PC-9 (cell line): ENCODE data around the gene OR5J2. TPM values are rescaled to one million over a fixed set of nuclear protein-coding genes. Genes with fewer than 3 reads are reported as not detected.

Experiments used
- BruUV-seq: library from RNA; stranded (reverse); fragments of 400-500 nt; replicated peaks from 2 replicates; lab custom pipeline; 2021; lab: Mats Ljungman, UMichigan
- CTCF ChIA-PET: fragments of 300-600 bp; sonication (Branson Sonifier 250); formaldehyde crosslinking; loops from one replicate; lab custom pipeline; 2022; ENCODE audit warnings: antibody characterized with exemption; lab: Charles Lee
- POLR2A ChIA-PET: fragments of 300-600 bp; sonication (Branson Sonifier 250); formaldehyde crosslinking; loops from one replicate; lab custom pipeline; 2022; ENCODE audit warnings: antibody characterized with exemption; ENCODE audit not compliant: unreplicated experiment; lab: Charles Lee
- DNase-seq, 2 experiments: peaks; one replicate each; pipeline versions ENCODE4 v3.0.0 to v3.0.0-alpha.2; 2015 to 2022; ENCODE audit warnings: mixed read lengths in 1 of 2
- H2AFZ ChIP-seq: fragments of 200-600 bp; sonication (generic); 2 replicates; pipeline ENCODE4 v1.8.1; 2017; ENCODE audit warnings: antibody characterized with exemption
- H3F3A ChIP-seq: fragments of 200-600 bp; sonication (generic); 2 replicates; pipeline ENCODE4 v1.8.1; 2017; ENCODE audit warnings: antibody characterized with exemption, mild to moderate bottlenecking, low read depth; ENCODE audit not compliant: insufficient read depth
- H3K27ac ChIP-seq: fragments of 200-600 bp; sonication (generic); 2 replicates; pipeline ENCODE4 v1.6.1; 2016; ENCODE audit warnings: mixed run types
- H3K27me3 ChIP-seq: fragments of 200-600 bp; sonication (generic); 2 replicates; pipeline ENCODE4 v1.6.1; 2016; ENCODE audit warnings: low read depth, mixed run types; ENCODE audit not compliant: insufficient read depth
- H3K36me3 ChIP-seq: fragments of 200-600 bp; sonication (generic); 2 replicates; pipeline ENCODE4 v1.6.1; 2016; ENCODE audit warnings: low read depth, mixed run types
- H3K4me1 ChIP-seq: fragments of 200-600 bp; sonication (generic); replicated peaks from 2 replicates; pipeline ENCODE4 v1.6.1; 2016; ENCODE audit warnings: mixed run types; ENCODE audit not compliant: insufficient read depth
- H3K4me2 ChIP-seq: fragments of 200-600 bp; sonication (generic); 2 replicates; pipeline ENCODE4 v1.6.1; 2017; ENCODE audit warnings: mixed run types
- H3K4me3 ChIP-seq: fragments of 200-600 bp; sonication (generic); 2 replicates; pipeline ENCODE4 v1.6.1; 2016; ENCODE audit warnings: mixed run types
- H3K79me2 ChIP-seq: fragments of 200-600 bp; sonication (generic); 2 replicates; pipeline ENCODE4 v1.6.1; 2017; ENCODE audit warnings: low read depth, mixed run types
- H3K9me2 ChIP-seq: fragments of 200-600 bp; sonication (generic); 2 replicates; pipeline ENCODE4 v1.8.1; 2017; ENCODE audit warnings: mild to moderate bottlenecking; ENCODE audit not compliant: insufficient read depth
- H3K9me3 ChIP-seq: fragments of 200-600 bp; sonication (generic); 2 replicates; pipeline ENCODE4 v1.8.1; 2016; ENCODE audit warnings: low read depth; ENCODE audit not compliant: insufficient read depth
- H4K20me1 ChIP-seq: fragments of 200-600 bp; sonication (generic); 2 replicates; pipeline ENCODE4 v1.8.1; 2017; ENCODE audit not compliant: insufficient read depth
- CTCF ChIP-seq: fragments of 200-600 bp; sonication (generic); conservative IDR thresholded peaks from 2 replicates; pipeline ENCODE4 v1.6.1; 2017; ENCODE audit warnings: mixed run types, antibody characterized with exemption, mild to moderate bottlenecking, moderate library complexity
- EZH2 ChIP-seq: fragments of 200-600 bp; sonication (generic); IDR thresholded peaks from 2 replicates; pipeline ENCODE4 v1.8.0; 2017; ENCODE audit warnings: antibody characterized with exemption, low read depth
- intact Hi-C: fragments of 100-400 bp; cut with micrococcal nuclease; formaldehyde crosslinking; loops from one replicate; pipeline ENCODE4 v1.10.0; 2022; ENCODE audit not compliant: unreplicated experiment
- total RNA-seq: library from RNA; stranded (reverse); gene quantifications from 2 replicates; pipeline ENCODE4 v1.2.3, GENCODE V29; 2021

OR5J2 gene
- total RNA-seq, 1 experiment from 2014 or later, result not detected

GRCh38 chr11:56163804-56164203 lies 12.6 kb upstream of the OR5J2 start:
- DNase-seq, result no peak
- Histone ChIP-seq H2AFZ (no peak overlapping the region), H3F3A (no peaks in the 10 kb centered on the region), H3K79me2 (no peaks in the 10 kb centered on the region), H3K9me3 (no peaks in the 10 kb centered on the region), H3K36me3 (no peaks in the 10 kb centered on the region), H3K4me1 (no peaks in the 10 kb centered on the region), H3K9me2 (0 out of 2 replicates have a peak, but pooled peaks cover 4% of the 10 kb centered on the region), H4K20me1 (no peaks in the 10 kb centered on the region), H3K4me2 (no peak overlapping the region), H3K27me3 (no peaks in the 10 kb centered on the region), H3K27ac (no peak overlapping the region), H3K4me3 (no peak overlapping the region)
- intact Hi-C loops, result no loop called here
- no TSS peak for BruUV-seq
- CTCF ChIA-PET, result no interaction called here
- no peak for TF ChIP-seq EZH2
- TF ChIP-seq CTCF, result no peak
- POLR2A ChIA-PET, result no interaction called here

DNA sequence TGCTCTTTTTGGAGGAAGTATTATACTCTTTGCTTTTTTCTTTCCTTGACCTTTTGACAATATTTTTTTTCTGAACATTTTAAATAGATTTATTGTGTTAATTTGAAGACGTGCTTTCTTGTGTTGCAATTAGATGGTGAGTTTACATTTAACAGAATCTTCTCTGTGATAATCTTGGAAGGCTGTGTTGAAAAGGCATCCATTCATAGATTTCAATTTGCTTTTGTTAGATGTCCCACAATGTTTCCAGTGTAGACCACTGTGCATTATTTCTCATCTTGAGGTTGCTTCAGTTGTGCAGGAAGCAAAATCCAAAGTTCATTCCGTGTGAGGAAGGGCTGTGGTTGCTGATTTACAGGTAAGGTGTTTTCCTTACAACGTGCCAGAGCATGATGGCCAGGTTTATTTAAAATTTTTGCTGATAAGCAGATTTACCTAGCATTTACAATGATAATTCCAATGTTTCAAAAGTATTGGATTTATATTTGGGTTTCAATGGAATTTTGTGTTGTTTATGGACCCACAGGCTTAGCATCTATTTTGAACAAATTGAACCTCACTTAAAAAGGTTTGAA lies 4.1 kb upstream of the OR5J2 start:
- BruUV-seq, result no TSS peak
- Histone ChIP-seq H3K27me3 (no peaks in the 10 kb centered on the region), H3K79me2 (no peaks in the 10 kb centered on the region), H3K27ac (no peak overlapping the region), H3K4me2 (no peak overlapping the region), H3K36me3 (no peaks in the 10 kb centered on the region), H3K9me3 (no peaks in the 10 kb centered on the region), H3K9me2 (no peaks in the 10 kb centered on the region), H4K20me1 (no peaks in the 10 kb centered on the region), H2AFZ (no peak overlapping the region), H3F3A (no peaks in the 10 kb centered on the region), H3K4me3 (no peak overlapping the region), H3K4me1 (no peaks in the 10 kb centered on the region)
- intact Hi-C loops, result no loop called here
- DNase-seq, result no peak
- CTCF ChIA-PET, result no interaction called here
- POLR2A ChIA-PET, result no interaction called here
- no peak for TF ChIP-seq CTCF
- TF ChIP-seq EZH2, result no peak

DNA sequence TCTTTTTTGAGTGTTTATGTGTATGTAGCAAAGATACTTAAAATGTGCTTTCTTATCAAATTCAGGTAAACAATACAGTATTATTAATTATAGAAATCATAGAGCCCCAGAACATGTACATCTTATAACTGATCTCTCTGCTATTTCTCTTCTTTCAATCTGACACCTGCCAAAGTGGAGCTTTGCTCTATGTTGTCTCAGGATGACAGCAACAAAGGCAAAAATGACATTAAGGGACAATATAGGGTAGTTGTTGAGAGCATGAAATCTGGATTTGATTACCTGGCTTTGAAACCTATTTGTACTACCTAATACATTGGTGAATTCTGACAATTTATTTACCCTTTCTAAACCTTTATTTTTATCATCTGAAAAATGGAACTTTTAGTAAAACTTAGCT lies 7.0 kb downstream of the OR5J2 start:
- CTCF ChIA-PET, result no interaction called here
- intact Hi-C loops, result no loop called here
- TF ChIP-seq CTCF (no peak), EZH2 (no peak)
- H3K27ac ChIP-seq, result no peak overlapping the region
- no peaks in the 10 kb centered on the region for H3K79me2 ChIP-seq
- peaks cover 3% of the 10 kb centered on the region; the same call in 1 of the 2 replicates for H4K20me1 ChIP-seq
- no peak for DNase-seq
- H3K9me2 ChIP-seq, result no peaks in the 10 kb centered on the region
- H3K36me3 ChIP-seq, result no peaks in the 10 kb centered on the region
- H2AFZ ChIP-seq, result no peak overlapping the region
- H3F3A ChIP-seq, result 0 out of 2 replicates have a peak, but pooled peaks cover 3% of the 10 kb centered on the region
- H3K4me1 ChIP-seq, result no peaks in the 10 kb centered on the region
- no peak overlapping the region for H3K4me2 ChIP-seq
- H3K27me3 ChIP-seq, result no peaks in the 10 kb centered on the region
- no peak overlapping the region for H3K4me3 ChIP-seq
- no peaks in the 10 kb centered on the region for H3K9me3 ChIP-seq
- POLR2A ChIA-PET, result no interaction called here
- no TSS peak for BruUV-seq
